ENCODE results near the gene TCF7L2. TPM values are rescaled to one million over a fixed set of nuclear protein-coding genes. Genes with fewer than 3 reads are reported as not detected.

TCF7L2 gene
- total RNA-seq, 3 donors from 2014 or later = 0.76 to 1.9 (median 0.90) TPM

DNA sequence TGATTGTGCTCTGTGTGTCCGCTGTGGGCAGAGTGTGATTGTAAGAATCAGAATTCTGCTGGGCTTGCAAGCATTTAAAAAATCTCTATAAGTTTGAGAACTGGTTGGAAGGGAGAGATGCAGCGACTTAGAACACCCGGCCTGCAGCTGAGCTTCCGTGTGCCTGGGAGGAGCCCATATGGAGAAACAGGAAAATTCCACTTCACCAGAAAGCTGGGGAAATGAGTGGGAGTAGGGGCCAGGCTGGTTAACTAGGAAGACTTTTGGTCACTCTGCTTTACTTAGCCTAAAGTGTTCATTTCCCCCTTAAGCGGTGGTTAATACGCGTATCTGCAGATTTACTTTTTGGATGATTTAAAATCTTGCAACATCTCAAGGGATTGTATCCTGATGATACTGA, 72.2 kb downstream of the TCF7L2 start:
- H3K4me3 Mint-ChIP-seq = no peak overlapping the region
- H3K27me3 Mint-ChIP-seq (ENCODE audit: low read depth) = peaks cover under 1% of the 10 kb centered on the region
- no peaks in the 10 kb centered on the region for H3K36me3 Mint-ChIP-seq (ENCODE audit: insufficient read depth)

GRCh38 chr10:113023017-113023416, 73.0 kb downstream of the TCF7L2 start:
- Mint-ChIP-seq H3K4me1 (ENCODE audit: low read depth) (no peaks in the 10 kb centered on the region), H3K27me3 (ENCODE audit: low read depth) (no peaks in the 10 kb centered on the region), H3K36me3 (ENCODE audit: insufficient read depth) (no peaks in the 10 kb centered on the region), H3K9me3 (no peaks in the 10 kb centered on the region), H3K4me3 (no peak overlapping the region)
- DNase-seq (no peak), ATAC-seq (no peak)

More for the DNA sequence above, 72.2 kb downstream of the TCF7L2 start:
- no peaks in the 10 kb centered on the region for H3K4me1 Mint-ChIP-seq (ENCODE audit: low read depth)
- no peak for ATAC-seq
- H3K9me3 Mint-ChIP-seq = no peaks in the 10 kb centered on the region
- DNase-seq = no peak

- ATAC-seq (no peak), DNase-seq (no peak)
- Mint-ChIP-seq H3K4me1 (ENCODE audit: low read depth) (no peaks in the 10 kb centered on the region), H3K36me3 (ENCODE audit: insufficient read depth) (no peaks in the 10 kb centered on the region), H3K4me3 (no peak overlapping the region), H3K9me3 (no peaks in the 10 kb centered on the region), H3K27me3 (ENCODE audit: low read depth) (peaks cover 6% of the 10 kb centered on the region)
These were observed 74.9 kb downstream of the TCF7L2 start for GRCh38 chr10:113024930-113025329.

DNA sequence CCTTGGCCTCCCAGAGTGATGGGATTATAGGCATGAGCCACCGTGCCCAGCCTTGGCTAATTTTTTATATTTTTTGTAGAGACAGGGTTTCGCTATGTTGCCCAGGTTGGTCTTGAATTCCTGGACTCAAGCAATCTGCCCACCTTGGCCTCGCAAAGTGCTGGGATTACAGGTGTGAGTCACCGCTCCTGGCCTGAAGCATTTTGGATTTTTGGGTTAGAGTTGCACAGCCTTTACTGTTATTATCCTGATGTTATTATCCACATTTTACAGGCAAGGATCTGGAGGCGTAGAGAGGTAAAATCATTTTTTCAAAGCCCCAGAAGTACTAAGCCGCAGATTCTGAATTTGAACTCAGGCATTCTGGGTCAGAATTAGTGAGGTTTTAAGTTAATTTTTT, 75.4 kb downstream of the TCF7L2 start:
- no peaks in the 10 kb centered on the region for H3K4me1 Mint-ChIP-seq (ENCODE audit: low read depth)
- no peaks in the 10 kb centered on the region for H3K36me3 Mint-ChIP-seq (ENCODE audit: insufficient read depth)

DNA sequence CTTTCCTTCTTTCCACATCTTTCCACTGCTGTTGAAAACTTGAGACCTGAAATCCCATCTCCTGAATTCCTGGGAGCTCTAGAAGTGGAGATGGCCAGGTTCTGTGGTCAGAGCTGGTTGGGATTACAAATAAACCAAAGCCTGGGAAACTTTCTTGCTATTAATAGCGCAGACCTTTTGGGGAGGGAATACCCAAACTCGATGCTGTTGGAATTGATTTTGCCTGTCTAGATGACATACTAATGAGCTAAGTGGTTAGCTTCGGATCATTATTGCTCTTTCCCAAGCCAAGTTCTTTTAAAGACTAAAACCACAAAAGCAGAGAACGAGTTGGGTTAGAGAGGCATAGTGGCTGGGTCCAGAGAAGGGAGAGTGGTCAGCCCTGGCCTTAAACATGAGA, 76.6 kb downstream of the TCF7L2 start:
- no peak for DNase-seq
- no peaks in the 10 kb centered on the region for H3K9me3 Mint-ChIP-seq

More for the DNA sequence above, 75.4 kb downstream of the TCF7L2 start:
- no peaks in the 10 kb centered on the region for H3K9me3 Mint-ChIP-seq
- ATAC-seq = no peak
- H3K27me3 Mint-ChIP-seq (ENCODE audit: low read depth) = peaks cover 6% of the 10 kb centered on the region
- no peak for DNase-seq
- H3K4me3 Mint-ChIP-seq = no peak overlapping the region

GRCh38 chr10:113027230-113027573, 77.2 kb downstream of the TCF7L2 start:
- Mint-ChIP-seq H3K27me3 (ENCODE audit: low read depth) (peaks cover 6% of the 10 kb centered on the region), H3K4me3 (no peak overlapping the region), H3K36me3 (ENCODE audit: insufficient read depth) (no peaks in the 10 kb centered on the region), H3K9me3 (no peaks in the 10 kb centered on the region), H3K4me1 (ENCODE audit: low read depth) (no peaks in the 10 kb centered on the region)
- DNase-seq = no peak
- ATAC-seq = no peak

More for the DNA sequence above, 76.6 kb downstream of the TCF7L2 start:
- Mint-ChIP-seq H3K27me3 (ENCODE audit: low read depth) (peaks cover 6% of the 10 kb centered on the region), H3K36me3 (ENCODE audit: insufficient read depth) (no peaks in the 10 kb centered on the region), H3K4me1 (ENCODE audit: low read depth) (no peaks in the 10 kb centered on the region), H3K4me3 (no peak overlapping the region)
- ATAC-seq = no peak

- no peaks in the 10 kb centered on the region for H3K4me1 Mint-ChIP-seq (ENCODE audit: low read depth)
- DNase-seq = no peak
- no peaks in the 10 kb centered on the region for H3K36me3 Mint-ChIP-seq (ENCODE audit: insufficient read depth)
- peaks cover 6% of the 10 kb centered on the region for H3K27me3 Mint-ChIP-seq (ENCODE audit: low read depth)
- no peak for ATAC-seq
- H3K9me3 Mint-ChIP-seq = no peaks in the 10 kb centered on the region
- no peak overlapping the region for H3K4me3 Mint-ChIP-seq
These were observed 77.8 kb downstream of the TCF7L2 start for GRCh38 chr10:113027574-113028455.

GRCh38 chr10:113028456-113029440, 78.7 kb downstream of the TCF7L2 start:
- ATAC-seq (no peak), DNase-seq (no peak)
- Mint-ChIP-seq H3K36me3 (ENCODE audit: insufficient read depth) (no peaks in the 10 kb centered on the region), H3K27me3 (ENCODE audit: low read depth) (peaks cover 6% of the 10 kb centered on the region), H3K9me3 (no peaks in the 10 kb centered on the region), H3K4me1 (ENCODE audit: low read depth) (no peaks in the 10 kb centered on the region), H3K4me3 (no peak overlapping the region)

GRCh38 chr10:113030453-113030852, 80.4 kb downstream of the TCF7L2 start:
- ATAC-seq (no peak), DNase-seq (no peak)
- Mint-ChIP-seq H3K4me3 (no peak overlapping the region), H3K4me1 (ENCODE audit: low read depth) (no peaks in the 10 kb centered on the region), H3K9me3 (no peaks in the 10 kb centered on the region), H3K27me3 (ENCODE audit: low read depth) (peaks cover 6% of the 10 kb centered on the region), H3K36me3 (ENCODE audit: insufficient read depth) (no peaks in the 10 kb centered on the region)

DNA sequence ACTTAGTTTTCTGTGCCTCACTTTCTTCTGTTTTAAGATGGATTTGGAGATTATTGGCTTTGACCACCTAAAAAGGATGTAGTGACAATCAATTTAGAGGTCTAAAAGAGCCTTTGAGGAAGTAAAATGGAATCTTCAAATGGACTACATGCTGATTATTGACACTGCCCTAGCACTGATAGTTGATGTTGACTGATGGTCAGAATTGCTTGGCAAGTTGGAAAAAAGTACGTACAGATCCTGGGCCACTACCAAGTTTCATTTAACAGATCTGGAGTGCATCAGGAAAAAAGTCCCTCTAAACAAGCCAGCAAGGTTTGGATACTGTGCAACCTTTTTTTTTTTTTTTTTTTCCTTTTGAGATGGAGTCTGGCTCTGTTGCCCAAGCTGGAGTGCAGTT, 81.1 kb downstream of the TCF7L2 start:
- Mint-ChIP-seq H3K36me3 (ENCODE audit: insufficient read depth) (no peaks in the 10 kb centered on the region), H3K27me3 (ENCODE audit: low read depth) (peaks cover 6% of the 10 kb centered on the region), H3K4me3 (no peak overlapping the region), H3K4me1 (ENCODE audit: low read depth) (no peaks in the 10 kb centered on the region), H3K9me3 (no peaks in the 10 kb centered on the region)
- ATAC-seq (no peak), DNase-seq (no peak)

GRCh38 chr10:113033991-113034390, 83.9 kb downstream of the TCF7L2 start:
- Mint-ChIP-seq H3K27me3 (ENCODE audit: low read depth) (peaks cover 2% of the 10 kb centered on the region), H3K4me3 (no peak overlapping the region), H3K4me1 (ENCODE audit: low read depth) (no peaks in the 10 kb centered on the region), H3K9me3 (no peaks in the 10 kb centered on the region), H3K36me3 (ENCODE audit: insufficient read depth) (no peaks in the 10 kb centered on the region)
- ATAC-seq (no peak), DNase-seq (no peak)

DNA sequence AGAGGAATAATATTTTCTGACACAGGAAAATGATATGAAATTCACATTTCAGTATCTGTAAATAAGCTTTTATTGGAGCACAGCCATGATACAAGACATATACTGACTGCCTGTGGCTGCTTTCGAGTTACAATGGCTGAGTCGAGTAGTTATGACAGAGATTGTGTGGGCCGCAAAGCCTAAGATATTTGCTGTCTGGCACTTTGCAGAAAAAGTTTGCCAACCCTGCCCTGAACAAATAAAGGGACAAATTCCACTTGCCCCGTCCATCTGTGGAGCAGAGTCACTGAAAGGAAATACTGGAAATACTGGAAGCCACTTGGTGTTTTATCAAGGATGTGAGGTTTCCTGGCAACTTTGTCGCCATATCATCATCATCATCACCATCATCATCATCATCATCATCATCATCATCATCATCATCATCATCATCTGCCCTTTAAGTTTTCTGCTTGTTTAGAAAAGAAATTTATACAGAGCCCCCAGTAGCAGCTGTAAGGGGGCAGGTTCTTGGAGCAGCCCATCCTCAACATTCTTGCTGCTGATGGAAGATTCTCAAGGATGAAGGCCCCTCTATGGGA, 85.8 kb downstream of the TCF7L2 start:
- Mint-ChIP-seq H3K9me3 (no peaks in the 10 kb centered on the region), H3K36me3 (ENCODE audit: insufficient read depth) (no peaks in the 10 kb centered on the region), H3K4me1 (ENCODE audit: low read depth) (no peaks in the 10 kb centered on the region), H3K27me3 (ENCODE audit: low read depth) (no peaks in the 10 kb centered on the region), H3K4me3 (no peak overlapping the region)
- ATAC-seq (no peak), DNase-seq (no peak)

- no peak for ATAC-seq
- Mint-ChIP-seq H3K27me3 (ENCODE audit: low read depth) (no peaks in the 10 kb centered on the region), H3K4me1 (ENCODE audit: low read depth) (no peaks in the 10 kb centered on the region), H3K4me3 (no peak overlapping the region), H3K9me3 (no peaks in the 10 kb centered on the region), H3K36me3 (ENCODE audit: insufficient read depth) (no peaks in the 10 kb centered on the region)
- no peak for DNase-seq
These were observed 86.6 kb downstream of the TCF7L2 start for GRCh38 chr10:113036619-113037018.

DNA sequence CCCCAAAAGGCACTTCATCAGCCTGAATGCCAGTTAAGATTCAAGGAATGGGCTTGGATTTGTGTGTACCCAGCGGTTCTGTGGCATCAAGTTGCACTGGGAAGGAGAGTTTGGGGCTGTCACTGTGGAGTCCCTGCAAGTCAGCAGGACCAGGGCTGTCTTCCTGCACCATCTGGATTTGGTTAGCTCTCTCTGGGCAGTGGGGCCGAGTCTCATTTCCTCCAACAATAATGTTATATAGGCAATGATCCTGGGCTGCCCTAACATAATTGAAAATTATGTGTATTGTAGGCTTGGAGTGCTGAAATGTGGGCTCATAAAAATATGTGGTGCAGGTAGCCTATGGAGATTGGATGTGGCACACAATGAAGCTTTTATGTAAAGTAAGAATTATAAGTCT, 87.2 kb downstream of the TCF7L2 start:
- no peaks in the 10 kb centered on the region for H3K9me3 Mint-ChIP-seq
- no peaks in the 10 kb centered on the region for H3K4me1 Mint-ChIP-seq (ENCODE audit: low read depth)
- H3K36me3 Mint-ChIP-seq (ENCODE audit: insufficient read depth) = no peaks in the 10 kb centered on the region
- DNase-seq (no peak), ATAC-seq (no peak)
- no peaks in the 10 kb centered on the region for H3K27me3 Mint-ChIP-seq (ENCODE audit: low read depth)
- no peak overlapping the region for H3K4me3 Mint-ChIP-seq

Data from activated T-cell treated with anti-CD3 and anti-CD28 coated beads, Interleukin-2, amount 50 U/mL, for 4 hours (primary cell).